Neural progenitor cell (in vitro differentiated cells): ENCODE measurements around the gene AP2A2.

Experiments
- EZH2 ChIP-seq: fragments of 200-600 bp; sonication (generic); IDR thresholded peaks from 2 replicates; pipeline ENCODE4 v1.6.1; 2017; ENCODE audit warnings: antibody characterized with exemption, mild to moderate bottlenecking, moderate library complexity
- TF ChIP-seq, protein P1 (sequence below): fragments of 200-600 bp; sonication (generic); IDR thresholded peaks from 2 replicates; pipeline ENCODE4 v1.5.1; 2017; ENCODE audit warnings: antibody characterized with exemption, mild to moderate bottlenecking

- TF ChIP-seq, protein P1, sequence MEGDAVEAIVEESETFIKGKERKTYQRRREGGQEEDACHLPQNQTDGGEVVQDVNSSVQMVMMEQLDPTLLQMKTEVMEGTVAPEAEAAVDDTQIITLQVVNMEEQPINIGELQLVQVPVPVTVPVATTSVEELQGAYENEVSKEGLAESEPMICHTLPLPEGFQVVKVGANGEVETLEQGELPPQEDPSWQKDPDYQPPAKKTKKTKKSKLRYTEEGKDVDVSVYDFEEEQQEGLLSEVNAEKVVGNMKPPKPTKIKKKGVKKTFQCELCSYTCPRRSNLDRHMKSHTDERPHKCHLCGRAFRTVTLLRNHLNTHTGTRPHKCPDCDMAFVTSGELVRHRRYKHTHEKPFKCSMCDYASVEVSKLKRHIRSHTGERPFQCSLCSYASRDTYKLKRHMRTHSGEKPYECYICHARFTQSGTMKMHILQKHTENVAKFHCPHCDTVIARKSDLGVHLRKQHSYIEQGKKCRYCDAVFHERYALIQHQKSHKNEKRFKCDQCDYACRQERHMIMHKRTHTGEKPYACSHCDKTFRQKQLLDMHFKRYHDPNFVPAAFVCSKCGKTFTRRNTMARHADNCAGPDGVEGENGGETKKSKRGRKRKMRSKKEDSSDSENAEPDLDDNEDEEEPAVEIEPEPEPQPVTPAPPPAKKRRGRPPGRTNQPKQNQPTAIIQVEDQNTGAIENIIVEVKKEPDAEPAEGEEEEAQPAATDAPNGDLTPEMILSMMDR = no peak
- no peak for TF ChIP-seq EZH2
Measured at GRCh38 chr11:963852-964251, 38.2 kb downstream of the AP2A2 start.
